ENCODE results near the gene ABCB9. TPM values are rescaled to one million over a fixed set of nuclear protein-coding genes. Genes with fewer than 3 reads are reported as not detected.

ABCB9 gene
- total and polyA plus RNA-seq, 7 donors: 1.2 to 5.3 (median 3.0) TPM

DNA sequence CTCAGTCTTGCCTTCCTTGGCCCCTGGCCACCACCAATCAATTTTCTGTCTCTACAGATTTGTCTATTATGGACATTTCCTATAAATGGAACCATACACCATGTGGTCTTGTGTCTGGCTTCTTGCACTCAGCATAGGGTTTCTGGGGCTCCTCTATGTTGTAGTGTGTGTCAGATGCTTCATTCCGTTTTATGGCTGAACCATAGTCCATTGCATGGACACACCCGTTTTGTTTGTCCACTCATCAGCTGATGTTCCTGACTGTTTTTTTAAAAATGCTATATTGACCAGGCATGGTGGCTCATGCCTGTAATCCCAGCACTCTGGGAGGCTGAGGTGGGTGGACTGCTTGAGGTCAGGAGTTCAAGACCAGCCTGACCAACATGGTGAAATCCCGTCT is 35.2 kb upstream of the ABCB9 start:
- no peak for TF ChIP-seq POLR2A (IDR thresholded peaks at IDR 0.05)
- no peak for TF ChIP-seq POLR2AphosphoS5 (IDR thresholded peaks at IDR 0.05)
- TF ChIP-seq, protein P1, sequence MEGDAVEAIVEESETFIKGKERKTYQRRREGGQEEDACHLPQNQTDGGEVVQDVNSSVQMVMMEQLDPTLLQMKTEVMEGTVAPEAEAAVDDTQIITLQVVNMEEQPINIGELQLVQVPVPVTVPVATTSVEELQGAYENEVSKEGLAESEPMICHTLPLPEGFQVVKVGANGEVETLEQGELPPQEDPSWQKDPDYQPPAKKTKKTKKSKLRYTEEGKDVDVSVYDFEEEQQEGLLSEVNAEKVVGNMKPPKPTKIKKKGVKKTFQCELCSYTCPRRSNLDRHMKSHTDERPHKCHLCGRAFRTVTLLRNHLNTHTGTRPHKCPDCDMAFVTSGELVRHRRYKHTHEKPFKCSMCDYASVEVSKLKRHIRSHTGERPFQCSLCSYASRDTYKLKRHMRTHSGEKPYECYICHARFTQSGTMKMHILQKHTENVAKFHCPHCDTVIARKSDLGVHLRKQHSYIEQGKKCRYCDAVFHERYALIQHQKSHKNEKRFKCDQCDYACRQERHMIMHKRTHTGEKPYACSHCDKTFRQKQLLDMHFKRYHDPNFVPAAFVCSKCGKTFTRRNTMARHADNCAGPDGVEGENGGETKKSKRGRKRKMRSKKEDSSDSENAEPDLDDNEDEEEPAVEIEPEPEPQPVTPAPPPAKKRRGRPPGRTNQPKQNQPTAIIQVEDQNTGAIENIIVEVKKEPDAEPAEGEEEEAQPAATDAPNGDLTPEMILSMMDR (IDR thresholded peaks at IDR 0.05): no peak
- TF ChIP-seq EP300 (IDR thresholded peaks at IDR 0.05): no peak
- Histone ChIP-seq H3K4me1 (no peaks in the 10 kb centered on the region), H3K36me3 (peaks cover 3 to 53% (median 16%) of the 10 kb centered on the region in 4 donors), H3K27ac (no peak overlapping the region), H3K4me3 (no peak overlapping the region), H3K9me3 (no peaks in the 10 kb centered on the region), H3K27me3 (no peaks in the 10 kb centered on the region)
- intact Hi-C loops (cut with DNase I): no loop called here
- no peak for DNase-seq
- 69 to 83% methylated on average over 3 of the region's 3 CpGs for WGBS, 2 donors

GRCh38 chr12:123000578-123000977 is 34.3 kb upstream of the ABCB9 start:
- Histone ChIP-seq H3K4me3 (no peak overlapping the region), H3K9me3 (no peaks in the 10 kb centered on the region), H3K27me3 (no peaks in the 10 kb centered on the region), H3K36me3 (peaks cover 3 to 52% (median 18%) of the 10 kb centered on the region in 4 donors), H3K4me1 (peaks cover 0 to 9% (median 0%) of the 10 kb centered on the region in 4 donors), H3K27ac (no peak overlapping the region)
- no peak for TF ChIP-seq POLR2A (IDR thresholded peaks at IDR 0.05)
- TF ChIP-seq EP300 (IDR thresholded peaks at IDR 0.05): no peak
- TF ChIP-seq, protein P1 (IDR thresholded peaks at IDR 0.05): no peak
- TF ChIP-seq POLR2AphosphoS5 (IDR thresholded peaks at IDR 0.05): no peak
- DNase-seq: no peak
- 94 to 98% methylated on average over 10 of the region's 10 CpGs for WGBS, 2 donors
- intact Hi-C loops (cut with DNase I): no loop called here

DNA sequence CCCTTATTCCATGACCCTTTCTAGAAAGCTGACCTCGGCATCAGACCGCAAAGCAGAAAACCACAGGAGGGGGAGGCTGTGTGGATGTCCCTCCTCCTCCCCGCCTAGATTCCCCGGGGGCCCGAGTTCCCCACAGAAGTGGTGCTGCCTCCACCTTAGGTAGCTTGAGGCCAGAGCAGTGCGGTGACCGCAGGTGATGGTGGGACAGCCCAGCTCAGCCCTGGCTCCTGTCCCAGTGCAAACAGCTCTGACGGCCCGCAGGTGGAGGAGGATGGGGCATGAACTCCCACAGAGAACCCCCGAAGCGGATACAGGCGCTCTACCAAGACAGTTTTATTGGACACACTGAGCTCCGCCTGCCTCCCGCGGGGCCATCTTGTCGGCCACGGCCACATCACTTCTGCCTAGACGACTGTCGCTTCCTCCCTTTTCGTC is 33.7 kb upstream of the ABCB9 start:
- Histone ChIP-seq H3K4me1 (peaks cover 0 to 12% (median 0%) of the 10 kb centered on the region in 4 donors), H3K36me3 (peaks cover 3 to 47% (median 14%) of the 10 kb centered on the region in 4 donors), H3K27me3 (no peaks in the 10 kb centered on the region), H3K27ac (no peak overlapping the region), H3K9me3 (no peaks in the 10 kb centered on the region), H3K4me3 (no peak overlapping the region)
- TF ChIP-seq EP300 (IDR thresholded peaks at IDR 0.05): no peak
- TF ChIP-seq, protein P1 (IDR thresholded peaks at IDR 0.05): no peak
- no peak for TF ChIP-seq POLR2A (IDR thresholded peaks at IDR 0.05)
- no peak for TF ChIP-seq POLR2AphosphoS5 (IDR thresholded peaks at IDR 0.05)
- intact Hi-C loops (cut with DNase I): no loop called here
- DNase-seq: no peak
- WGBS, 2 donors: 79 to 83% methylated on average over 20 of the region's 20 CpGs

GRCh38 chr12:122999196-122999946 is 33.1 kb upstream of the ABCB9 start:
- 90 to 92% methylated on average over 8 of the region's 8 CpGs for WGBS, 2 donors
- H3K36me3 ChIP-seq: peaks cover 3 to 40% (median 8%) of the 10 kb centered on the region in 4 donors
- H3K27ac ChIP-seq: no peak overlapping the region
- peaks cover 0 to 12% (median 0%) of the 10 kb centered on the region in 4 donors for H3K4me1 ChIP-seq
- DNase-seq: no peak
- intact Hi-C loops (cut with DNase I): no loop called here
- no peaks in the 10 kb centered on the region for H3K27me3 ChIP-seq
- no peak for TF ChIP-seq POLR2A (IDR thresholded peaks at IDR 0.05)
- no peak for TF ChIP-seq EP300 (IDR thresholded peaks at IDR 0.05)
- TF ChIP-seq, protein P1 (IDR thresholded peaks at IDR 0.05): no peak
- no peak for TF ChIP-seq POLR2AphosphoS5 (IDR thresholded peaks at IDR 0.05)
- H3K9me3 ChIP-seq: no peaks in the 10 kb centered on the region
- no peak overlapping the region for H3K4me3 ChIP-seq

Measured in sigmoid colon (tissue), 7 donors.